IPS-NIHi7 (cell line): ENCODE results near the gene CNTN5.

Source experiments
- DNase-seq: peaks from one replicate; pipeline ENCODE4 v3.0.0; 2012; ENCODE audit warnings: mixed read lengths; ENCODE audit errors: extremely low spot score

CNTN5 gene

DNA sequence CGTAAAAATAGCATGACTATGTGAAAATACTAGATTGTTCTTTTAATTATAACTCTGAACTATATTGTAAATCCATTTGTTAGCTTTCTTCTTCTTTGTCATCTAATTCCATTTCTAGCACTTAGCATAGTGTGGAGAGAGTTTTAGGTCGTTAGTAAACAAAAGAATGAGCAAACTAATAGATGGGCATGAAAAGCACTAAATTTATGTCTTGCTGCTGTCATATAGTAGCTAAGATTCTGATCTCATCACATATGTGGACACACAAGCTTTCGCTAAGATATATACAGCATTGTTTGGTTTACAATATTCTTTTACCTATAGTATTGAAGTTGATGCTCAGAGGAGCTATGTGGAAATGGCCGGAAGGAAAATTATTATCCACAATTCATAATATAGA is 370.5 kb downstream of the CNTN5 start:
- no peak for DNase-seq

DNA sequence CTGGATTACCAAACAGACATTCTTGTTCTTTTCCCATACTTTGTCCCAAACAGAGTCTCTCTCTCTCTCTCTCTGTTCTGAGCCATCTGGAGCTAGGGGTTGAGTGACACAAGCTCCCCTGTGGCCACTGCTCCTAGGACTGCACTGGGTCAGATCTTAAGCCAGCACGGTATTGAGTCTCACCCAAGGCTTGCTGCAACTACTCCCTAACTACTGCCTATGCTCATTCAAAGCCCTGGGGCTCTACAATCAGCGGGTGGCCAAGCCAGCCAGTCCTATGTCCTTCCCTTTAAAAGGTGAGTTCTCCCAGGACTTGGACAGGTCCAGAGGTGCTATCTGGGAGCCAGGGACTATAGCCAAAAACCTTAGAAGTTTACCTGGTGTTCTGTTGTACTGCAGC is 385.6 kb downstream of the CNTN5 start:
- no peak for DNase-seq

DNA sequence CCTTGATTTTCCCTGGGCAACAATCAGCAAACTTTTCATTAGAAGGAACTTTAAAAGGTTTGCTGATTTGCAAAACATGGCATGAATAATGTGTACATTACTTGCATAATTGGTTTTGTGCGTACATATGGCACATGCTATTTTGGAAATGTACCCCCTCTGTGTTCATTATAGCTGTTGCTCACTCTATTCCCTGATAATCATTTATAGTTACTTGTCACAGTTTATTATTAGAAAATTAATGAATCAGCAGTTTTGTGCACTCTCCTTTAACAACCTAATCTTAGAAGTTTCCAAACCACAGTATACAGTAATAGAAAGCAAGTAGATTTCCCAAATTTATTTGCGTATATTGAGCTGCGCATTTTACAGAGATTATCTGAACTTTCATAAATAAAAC is 389.9 kb downstream of the CNTN5 start:
- DNase-seq: no peak

DNA sequence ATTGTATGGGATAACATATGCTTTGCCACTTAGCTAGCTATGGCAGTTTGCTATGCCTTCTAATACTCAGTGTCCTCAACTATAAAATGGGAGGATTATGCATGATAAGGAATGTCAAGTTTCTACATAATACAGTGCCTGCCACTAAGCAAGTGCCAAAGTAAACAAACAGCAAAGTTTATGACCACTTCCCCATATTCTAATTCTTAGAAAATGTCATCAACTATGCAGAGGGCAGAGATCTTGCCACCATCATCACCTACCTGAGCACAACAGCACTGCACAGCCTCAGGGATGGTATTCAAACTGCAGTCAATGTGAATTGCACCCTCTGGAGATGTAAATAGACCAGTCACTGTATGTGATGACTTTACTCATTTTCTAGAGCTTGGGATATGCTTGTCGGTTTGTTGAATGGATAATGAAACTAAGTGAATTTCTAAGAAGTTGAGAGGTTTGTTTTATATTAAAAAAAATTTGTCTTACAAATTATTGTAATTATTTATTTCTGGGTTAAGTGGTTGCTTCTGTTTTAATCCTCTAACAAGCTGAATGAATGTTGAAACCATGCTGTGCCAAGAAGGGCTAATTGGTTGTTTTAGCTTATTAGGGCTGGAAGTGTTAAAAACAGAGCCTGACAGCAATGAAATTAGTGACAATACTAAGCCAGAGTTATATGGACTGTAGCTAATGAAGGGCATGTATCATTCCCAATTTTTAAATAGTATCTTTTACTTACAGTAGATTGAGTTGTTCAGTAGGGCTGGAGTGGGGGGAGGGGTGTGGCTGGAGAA is 398.4 kb downstream of the CNTN5 start:
- DNase-seq: peak; percentile 13

DNA sequence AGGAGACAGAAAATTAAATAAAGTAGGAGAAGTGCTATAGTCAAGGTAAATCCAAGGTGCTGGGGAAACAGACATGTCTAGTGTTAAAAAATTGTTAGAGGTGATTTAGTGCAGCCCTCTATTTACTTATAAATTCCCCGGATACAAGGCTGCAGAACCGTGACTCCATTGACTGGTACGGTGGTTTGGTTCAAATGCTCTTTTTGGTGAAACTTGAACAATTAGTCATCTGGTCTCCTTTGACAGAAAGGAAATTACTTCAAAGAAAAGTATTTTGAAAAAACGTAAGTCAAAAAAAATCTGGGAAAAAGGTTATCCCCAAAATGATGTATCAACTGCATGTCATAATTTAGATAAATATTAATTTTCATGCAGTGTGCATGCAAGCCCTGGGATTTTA is 399.2 kb downstream of the CNTN5 start:
- DNase-seq: no peak

DNA sequence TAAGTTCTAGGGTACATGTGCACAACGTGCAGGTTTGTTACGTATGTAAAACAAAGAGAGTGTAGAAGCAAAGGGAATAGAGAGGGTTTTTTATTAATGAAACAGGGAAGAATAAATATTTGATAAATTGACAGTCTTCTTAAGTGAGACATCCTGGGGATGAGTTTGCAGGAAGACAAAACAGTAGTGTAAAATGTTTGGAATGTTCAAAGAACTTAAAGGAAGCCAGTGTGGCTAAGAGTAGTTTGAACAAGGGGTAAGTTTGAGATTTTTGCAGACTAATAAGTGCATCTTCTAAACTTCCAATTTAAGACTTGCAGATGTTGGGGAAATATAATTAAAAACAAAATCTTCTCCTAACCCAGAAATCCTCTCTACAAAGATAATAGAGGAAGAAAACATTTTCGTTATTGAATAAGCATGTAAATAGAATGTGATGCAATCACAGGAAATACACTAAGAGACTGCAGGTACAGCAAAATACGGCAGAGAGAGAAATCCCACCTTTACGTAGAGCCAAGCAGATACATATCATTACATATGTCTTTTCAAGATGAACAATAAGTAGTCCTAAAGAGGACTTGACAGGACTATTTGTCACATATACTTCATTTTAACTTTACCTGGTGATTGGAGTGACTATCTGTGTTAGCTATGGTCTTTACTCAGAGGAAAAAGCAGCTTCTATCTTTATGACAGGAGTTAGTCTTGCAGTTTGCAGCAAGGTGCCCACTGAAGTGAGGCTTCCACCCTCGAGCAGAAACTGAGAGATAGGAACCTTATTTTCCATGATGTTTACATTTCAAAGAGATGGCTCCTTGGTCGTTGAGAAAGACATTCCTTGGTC is 402.1 kb downstream of the CNTN5 start:
- no peak for DNase-seq

DNA sequence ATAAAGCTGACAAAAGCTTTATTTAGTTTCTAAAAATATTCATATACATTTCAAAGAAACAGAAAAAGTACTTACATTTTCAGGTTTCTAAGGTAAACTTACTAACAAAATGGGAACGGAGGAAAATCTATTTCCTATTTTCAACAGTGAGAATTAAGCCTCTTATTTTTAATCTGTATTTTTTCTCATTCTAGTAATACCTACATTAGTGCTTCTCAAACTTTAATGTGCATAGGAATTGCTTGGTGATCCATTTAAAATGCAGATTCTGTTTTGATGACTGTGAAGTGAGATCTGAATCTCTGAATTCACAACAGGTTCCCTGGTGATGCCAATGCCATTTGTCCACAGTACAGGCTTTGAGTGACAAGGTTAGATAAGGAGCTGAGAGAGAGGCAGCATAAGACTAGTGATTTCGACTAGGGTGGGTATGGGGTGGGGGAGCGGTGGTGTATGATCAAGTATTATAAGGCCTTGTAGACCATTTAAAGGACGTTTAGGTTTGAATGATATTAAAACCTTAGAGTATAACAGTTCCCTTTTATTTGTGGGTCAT is 402.8 kb downstream of the CNTN5 start:
- no peak for DNase-seq

DNA sequence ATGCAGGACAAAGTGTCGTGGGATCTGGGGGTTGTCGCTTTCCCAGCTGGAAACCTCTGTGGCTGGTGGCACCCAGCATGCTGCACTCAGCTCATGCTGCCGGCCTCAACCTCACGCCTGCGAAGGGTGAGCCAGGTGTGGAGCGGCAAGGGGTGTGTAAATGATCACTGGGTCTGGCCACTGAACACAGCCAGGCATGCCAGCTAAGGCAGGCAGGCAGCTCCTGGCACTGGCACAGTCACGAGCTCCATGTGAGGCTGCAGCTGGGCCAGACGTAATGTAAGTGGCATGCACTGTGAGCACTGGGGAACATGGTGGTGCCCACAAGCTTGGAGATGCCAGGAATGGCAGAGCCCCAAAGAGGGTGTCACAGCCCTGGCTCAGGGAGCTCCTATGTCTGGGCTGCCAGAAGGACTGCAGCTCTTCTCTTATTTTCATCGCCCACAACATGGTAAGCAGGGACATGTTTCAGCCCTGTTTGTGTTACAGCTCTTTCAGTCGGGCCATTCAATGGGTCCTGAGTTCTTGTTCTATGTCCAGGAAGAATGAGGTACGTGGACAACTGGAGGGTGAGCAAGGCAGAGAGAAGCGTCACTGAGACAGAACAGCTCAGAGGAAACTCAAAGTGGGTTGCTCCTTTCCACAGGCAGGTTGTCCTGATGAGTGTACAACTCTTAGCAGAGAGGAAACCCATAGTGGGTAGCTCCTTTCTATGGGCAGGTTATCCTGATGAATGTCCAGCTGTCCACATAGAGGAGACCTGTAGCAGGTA is 403.8 kb downstream of the CNTN5 start:
- no peak for DNase-seq

DNA sequence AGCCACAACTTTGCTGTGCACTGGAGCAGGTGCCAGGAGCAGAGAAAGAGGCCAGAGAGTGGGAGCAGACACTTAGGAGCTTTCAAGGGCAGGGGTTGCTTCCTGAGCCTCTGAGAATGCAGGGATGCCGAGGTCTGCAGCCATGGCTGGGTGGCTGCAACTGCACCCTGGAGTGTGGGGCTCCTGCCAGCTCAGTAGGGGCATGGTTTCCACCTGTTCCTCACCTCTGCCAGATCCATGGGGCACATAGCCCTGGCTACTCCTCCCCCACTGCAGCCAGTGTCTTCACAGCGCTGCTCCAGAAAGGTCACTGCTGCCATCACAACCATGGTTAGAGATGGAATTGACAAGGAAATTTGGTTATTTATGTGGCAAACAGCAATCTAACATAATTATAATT is 404.8 kb downstream of the CNTN5 start:
- no peak for DNase-seq

DNA sequence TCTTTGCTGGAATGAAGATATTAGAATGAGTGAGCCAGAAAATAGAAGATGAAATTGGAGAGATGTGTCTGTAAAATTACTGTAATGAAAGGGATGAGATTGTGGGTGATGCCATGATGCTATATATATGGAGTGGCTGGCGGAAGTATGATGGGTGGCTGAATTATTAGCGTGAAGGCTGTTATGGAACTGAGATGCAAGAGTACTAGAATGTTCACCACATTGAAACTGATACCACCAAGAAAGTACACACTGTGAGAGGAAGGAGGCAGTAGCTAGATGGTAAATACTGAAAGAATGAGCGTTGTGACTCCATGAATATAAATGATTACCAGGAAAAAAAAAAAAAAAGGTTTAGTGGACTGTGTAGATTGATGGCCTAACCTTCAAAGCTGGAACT is 411.9 kb downstream of the CNTN5 start:
- DNase-seq: no peak

DNA sequence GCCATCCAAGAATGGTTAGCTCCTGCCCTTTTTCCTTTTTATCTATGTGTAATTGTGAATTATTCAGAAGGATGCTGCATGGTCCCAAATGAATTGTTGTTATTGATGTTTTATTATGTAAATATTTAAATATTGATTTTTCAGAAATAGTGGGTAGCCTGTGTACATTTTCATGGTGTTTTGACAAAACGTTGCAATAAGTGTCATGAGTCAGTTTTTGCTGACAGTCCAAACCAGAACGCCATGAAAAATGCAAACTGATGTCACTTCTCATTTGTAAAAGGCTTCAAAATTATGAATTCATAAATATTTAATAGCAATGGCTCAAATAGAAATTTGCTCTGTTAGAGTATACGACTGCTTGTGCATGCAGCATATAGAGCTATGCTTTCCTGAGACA is 422.5 kb downstream of the CNTN5 start:
- no peak for DNase-seq

DNA sequence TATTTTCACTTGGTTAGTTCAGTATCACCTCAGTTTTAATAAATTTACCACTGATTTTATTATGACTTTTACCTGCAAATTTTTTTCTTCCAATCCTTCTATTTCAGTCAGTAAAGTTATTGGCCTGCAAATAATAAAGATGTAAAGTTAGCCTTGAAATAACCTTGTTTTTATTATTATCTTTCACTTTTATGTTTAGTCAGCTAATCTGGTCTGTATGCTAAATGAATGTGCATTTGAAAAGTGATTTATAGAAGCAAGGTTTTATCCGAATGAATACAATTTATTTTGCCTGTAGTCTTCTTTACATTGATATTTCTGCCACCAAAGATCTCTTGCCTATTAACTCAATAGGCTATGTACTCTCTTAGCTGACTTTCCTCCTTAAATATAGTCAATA is 425.7 kb downstream of the CNTN5 start:
- no peak for DNase-seq

DNA sequence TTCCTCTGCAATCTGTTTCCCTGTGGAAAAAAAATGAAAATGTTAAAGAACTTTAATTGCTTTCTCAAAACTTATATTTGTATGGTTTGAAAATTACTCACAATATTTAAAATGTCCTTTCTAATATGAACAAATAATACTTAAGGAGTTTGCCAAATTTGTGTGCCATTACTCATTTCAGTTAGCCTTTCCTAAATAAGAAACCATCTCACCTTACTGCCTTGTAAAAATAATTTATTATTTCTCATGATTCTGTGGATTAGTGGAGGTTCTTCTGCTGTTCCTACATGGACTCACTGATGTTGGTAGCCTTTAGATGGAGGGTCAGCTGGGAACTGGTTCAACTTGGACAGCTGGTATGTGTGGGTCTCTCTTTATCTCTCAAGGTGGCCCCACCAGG is 428.6 kb downstream of the CNTN5 start:
- DNase-seq: no peak

DNA sequence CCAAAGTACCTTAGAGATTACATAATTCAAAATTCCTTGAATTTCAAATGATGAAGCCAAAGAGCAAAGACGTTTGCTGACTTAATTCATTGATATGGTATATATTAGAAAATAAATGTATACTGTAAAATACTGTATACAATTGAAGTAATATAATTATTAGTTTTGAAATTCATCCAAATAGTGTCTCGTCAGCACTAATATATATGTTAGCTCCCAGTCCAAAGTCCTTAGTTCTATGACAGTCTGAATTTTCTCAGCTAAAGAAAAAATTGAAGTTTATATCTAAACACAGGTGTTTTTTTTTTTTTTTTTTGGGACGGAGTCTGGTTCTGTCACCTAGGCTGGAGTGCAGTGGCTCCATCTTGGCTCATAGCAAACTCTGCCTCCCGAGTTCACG is 431.3 kb downstream of the CNTN5 start:
- DNase-seq: no peak

DNA sequence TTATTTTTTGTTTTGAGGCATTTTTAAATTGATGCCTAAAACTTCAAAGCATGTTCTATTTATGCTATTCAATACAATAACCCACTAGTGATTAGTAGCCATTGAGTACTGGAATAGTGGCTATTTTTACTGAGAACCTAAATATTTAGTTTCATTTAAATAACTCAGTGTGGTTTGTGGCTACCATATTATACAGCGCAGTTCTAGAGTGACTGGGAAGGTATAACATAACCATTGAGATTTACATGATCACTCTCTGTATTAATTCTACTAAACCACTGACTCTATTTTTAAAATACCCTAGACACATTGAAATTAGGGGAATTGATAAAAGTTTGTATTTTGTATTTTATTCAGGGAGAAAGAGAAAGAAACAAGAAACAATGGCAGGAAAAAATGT is 441.2 kb downstream of the CNTN5 start:
- no peak for DNase-seq

DNA sequence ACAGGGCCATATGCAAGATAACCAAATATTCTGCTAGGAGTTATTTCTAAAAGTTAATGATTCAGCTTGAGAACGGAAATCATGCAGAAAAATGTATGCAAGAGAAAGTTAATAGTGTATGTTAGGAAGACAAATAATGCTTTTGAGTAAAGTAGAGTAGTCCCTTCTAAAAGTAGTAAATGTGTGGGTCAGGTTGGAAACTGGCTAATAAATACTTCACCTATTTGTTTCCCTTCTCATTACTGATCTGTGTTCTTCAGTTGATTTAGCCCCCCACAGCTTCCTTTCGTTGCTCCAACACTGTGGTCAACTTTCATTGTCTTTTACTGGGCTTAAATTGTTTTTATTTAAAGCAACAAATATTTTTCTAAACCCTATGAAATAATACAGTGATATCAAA is 444.2 kb downstream of the CNTN5 start:
- no peak for DNase-seq

DNA sequence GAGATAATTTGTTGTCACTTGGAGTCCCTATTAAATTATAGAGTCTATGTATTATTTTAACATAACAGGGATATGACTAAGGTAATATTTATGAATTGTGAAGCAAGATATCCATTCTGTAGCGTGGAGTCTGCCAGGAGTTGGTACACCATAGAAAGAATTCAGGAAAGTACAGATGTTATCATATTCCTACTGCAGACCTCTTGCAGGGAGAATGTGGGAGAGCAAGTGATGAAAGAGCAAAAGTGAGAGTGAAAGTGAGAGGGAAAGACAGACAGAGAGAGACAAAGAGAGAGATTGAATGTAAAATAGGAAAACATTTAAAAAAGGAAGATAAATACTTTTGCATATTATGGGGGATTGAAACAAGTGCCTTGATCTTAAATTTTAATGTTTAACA is 468.8 kb downstream of the CNTN5 start:
- DNase-seq: no peak

DNA sequence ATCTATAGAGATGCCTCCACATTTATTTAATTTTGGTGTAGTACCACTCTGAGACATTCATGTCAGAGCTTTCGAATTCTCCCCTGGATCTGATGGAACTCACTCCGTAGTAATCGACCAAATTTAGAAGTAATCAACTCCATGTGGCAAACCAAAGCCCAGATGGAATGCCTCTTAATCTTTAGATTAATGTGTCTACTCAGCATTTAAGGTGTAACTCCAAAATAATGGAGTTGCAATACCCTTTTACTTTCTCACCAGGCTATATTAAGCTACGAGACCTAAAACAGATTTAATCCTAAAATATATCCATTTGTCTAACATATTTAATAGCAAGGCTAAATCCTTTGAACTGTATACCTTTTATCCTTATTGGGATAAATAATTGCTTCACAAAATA is 473.3 kb downstream of the CNTN5 start:
- DNase-seq: no peak

DNA sequence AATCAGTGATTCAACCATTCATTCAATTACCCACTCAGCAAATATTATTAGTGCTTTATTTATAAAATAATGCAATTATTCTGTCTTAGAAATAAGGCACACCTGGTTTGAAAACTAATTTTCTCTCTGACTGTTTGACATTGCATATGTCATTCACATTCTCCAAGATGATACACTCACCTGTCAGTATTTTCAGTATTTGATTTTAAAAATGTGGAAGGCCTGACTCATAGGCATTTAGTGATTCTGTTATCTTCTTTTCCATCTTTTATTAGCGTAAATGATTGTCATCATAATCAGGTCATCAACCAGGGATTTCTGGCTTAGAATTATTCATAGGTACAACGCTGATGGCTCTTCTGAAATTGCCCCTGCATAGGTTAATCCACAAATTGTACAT is 480.9 kb downstream of the CNTN5 start:
- DNase-seq: no peak

DNA sequence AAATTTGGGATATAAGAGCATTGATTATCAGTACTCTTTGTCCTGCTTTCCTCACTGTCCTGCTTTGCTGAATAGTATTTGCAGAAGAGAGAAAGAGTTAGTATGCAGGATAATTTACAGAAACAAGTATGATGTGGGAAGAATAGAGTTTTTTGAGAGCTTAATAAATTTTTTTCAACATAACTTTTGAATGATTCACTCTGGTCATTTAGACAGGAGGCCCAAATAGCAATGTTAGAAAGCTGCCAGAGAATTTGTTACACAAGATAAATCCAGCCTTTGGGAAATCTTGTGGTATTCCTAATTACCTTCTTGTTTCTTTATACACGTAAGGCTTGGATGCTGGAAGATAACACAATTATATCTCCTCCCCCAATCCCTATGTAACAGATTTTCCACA is 484.6 kb downstream of the CNTN5 start:
- DNase-seq: no peak

DNA sequence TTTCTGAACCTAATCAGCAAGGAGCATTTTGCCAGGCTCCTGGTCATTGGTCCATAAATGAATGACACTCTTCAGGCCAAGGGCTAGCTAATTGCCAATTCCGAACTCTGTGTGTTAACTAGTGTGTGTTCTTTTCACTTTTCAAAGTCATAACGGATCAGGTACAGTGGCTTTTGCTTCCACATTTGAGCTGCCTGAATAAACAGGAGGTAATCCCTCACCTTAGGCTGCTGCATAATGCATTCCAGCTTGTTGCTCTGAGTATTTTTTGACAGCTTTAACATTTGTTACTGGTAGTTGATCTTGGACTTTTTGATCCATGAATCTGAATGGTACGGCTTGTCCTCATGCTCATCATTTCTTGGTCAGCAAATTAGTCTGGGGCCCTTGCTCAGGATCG is 485.1 kb downstream of the CNTN5 start:
- DNase-seq: no peak

DNA sequence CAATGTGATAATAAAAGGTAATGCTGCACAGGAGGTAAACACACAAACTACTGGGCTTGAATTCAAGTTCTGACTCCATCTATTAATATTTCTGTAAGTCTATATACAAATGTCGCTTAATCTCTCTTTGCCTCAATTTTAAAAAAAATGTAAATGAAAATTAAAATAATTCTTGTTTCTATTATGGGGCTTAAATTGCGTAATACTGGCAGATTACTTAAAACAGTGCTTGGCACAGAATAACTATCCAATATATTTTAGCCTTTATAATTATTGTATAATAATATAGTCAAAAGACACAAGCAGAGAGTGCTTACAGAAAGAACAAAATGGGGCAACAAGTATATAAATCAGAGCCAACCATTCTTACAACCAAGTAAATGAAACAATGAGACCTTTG is 489.1 kb downstream of the CNTN5 start:
- no peak for DNase-seq
